ENCODE data around the gene NAA80. TPM values are rescaled to one million over a fixed set of nuclear protein-coding genes. Genes with fewer than 3 reads are reported as not detected.

Gene NAA80
- total and polyA plus RNA-seq, 2 of the 8 experiments (the other 6 are each of a cell fraction or from before 2014, with no cell fraction given), result 11.3 to 16.7 TPM

DNA sequence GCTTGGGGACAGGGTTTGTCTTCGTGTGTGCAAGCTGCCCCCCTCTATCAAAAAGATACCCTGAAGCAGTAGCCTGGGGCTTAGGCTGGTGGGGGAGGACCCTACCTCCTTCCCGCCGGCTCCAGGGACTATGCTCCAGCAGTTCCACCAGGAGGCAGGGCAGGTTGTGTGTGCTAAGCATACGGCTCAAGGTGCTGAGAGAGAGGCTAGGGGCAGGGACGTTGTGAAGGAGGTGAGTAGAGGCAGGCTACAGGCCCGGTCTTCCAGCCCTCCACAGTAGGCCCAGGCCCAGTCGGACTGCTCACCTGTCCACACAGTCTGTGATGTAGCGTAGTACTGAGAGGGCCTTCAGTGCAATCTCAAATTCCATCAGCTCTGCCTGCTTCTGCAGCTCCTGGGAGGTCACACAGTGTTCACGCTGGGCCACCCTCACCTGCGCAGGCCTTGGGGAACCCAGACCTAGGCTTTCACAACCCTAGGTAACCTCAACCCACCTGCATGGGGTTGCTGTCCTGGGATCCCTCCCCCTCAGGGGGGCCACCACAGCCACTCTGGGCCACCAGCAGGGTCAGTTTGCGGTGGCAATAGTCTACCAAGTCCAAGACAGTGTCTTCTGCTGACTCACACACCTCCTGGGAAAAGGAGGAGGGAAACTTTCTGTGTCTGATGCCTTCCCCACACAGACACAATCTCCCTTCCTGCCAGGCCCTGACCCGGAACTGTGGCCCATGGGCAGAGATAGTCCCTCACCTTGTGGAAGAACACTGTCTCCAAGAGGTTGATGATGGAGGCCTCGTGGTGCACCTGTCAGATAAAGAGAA is 43.8 kb upstream of the NAA80 start:
- TF ChIP-seq RAD21 (IDR thresholded peaks at IDR 0.05 in 1 of 2, conservative IDR thresholded peaks at IDR 0.05 in 1 of 2; ENCODE audit: low read depth in 2 of 2, low read length in 2 of 2) (peak; percentile 39 to 57), CTCF (IDR thresholded peaks at IDR 0.05; ENCODE audit: control extremely low read depth in 1 of 3, insufficient read depth in 1 of 3, low read depth in 1 of 3, low read length in 3 of 3) (peak in 2 of 3 experiments; percentile 64 to 73; a peak in 3 of 4 replicates), MAX (IDR thresholded peaks at IDR 0.05) (peak; percentile 45; the same call in 1 of the 2 replicates), BCL11A (IDR thresholded peaks at IDR 0.05; ENCODE audit: low read depth in 2 of 2, low read length in 2 of 2) (no peak)
- H4K5ac ChIP-seq (ENCODE audit: insufficient read length, low read depth, low read length), result no peak overlapping the region
- peaks cover 0 to 16% (median 12%) of the 10 kb centered on the region in 4 experiments; a peak in 5 of 7 replicates for H3K4me1 ChIP-seq (replicated peaks in 1 of 4; ENCODE audit: control insufficient read depth in 3 of 4, insufficient read depth in 4 of 4, low read length in 3 of 4)
- H2BK20ac ChIP-seq (ENCODE audit: low read length), result no peak overlapping the region
- H4K8ac ChIP-seq (ENCODE audit: extremely low read depth, insufficient read depth, low read length), result peak overlapping the region; percentile 29; the same call in 1 of the 2 replicates
- H3K9ac ChIP-seq (replicated peaks in 1 of 4; ENCODE audit: extremely low read depth in 1 of 4, low read depth in 3 of 4, low read length in 3 of 4), result no peak overlapping the region
- no peak overlapping the region for H3K23ac ChIP-seq (ENCODE audit: insufficient read length)
- no peak overlapping the region for H3K14ac ChIP-seq (ENCODE audit: insufficient read length)
- H3K79me1 ChIP-seq (ENCODE audit: low read depth, low read length), result no peaks in the 10 kb centered on the region
- 73% methylated on average over 13 of the region's 13 CpGs; no CpG with 5 or more reads in 1 of the 2 experiments for WGBS, 2 experiments (ENCODE audit: extremely low coverage in 1 of 2, insufficient coverage in 1 of 2, insufficient read length in 1 of 2, insufficient replicate concordance in 2 of 2, low coverage in 1 of 2, low lambda C conversion rate in 2 of 2, missing lambda C conversion rate in 1 of 2)
- no peak overlapping the region for H2AK5ac ChIP-seq (ENCODE audit: low read depth, low read length)
- peaks cover 23 to 69% (median 56%) of the 10 kb centered on the region in 4 experiments for H3K27me3 ChIP-seq (replicated peaks in 1 of 4; ENCODE audit: control insufficient read depth in 3 of 4, extremely low read depth in 1 of 4, insufficient read depth in 3 of 4, low read length in 3 of 4)
- no peaks in the 10 kb centered on the region for H3K9me3 ChIP-seq (ENCODE audit: insufficient read depth in 2 of 2, low read depth in 1 of 2, low read length in 1 of 2)
- H3K4me2 ChIP-seq (ENCODE audit: insufficient read depth in 1 of 2, low read depth in 2 of 2, low read length in 2 of 2), result no peak overlapping the region
- H2BK120ac ChIP-seq (replicated peaks; ENCODE audit: low read depth, low read length), result no peak overlapping the region
- ChIA-PET CTCF (ENCODE audit: partially characterized antibody) (interaction anchor here (0.8 to 10.0 kb wide), 10 partner anchors 11 to 209 kb away, joined by 3 to 84 read pairs (median 4); partner anchors contain the start of genes HYAL3 and NAA80), POLR2A (ENCODE audit: partially characterized antibody) (interaction anchor here (1.0 kb wide), 2 partner anchors 11 to 21 kb away, joined by 3 read pairs; no protein-coding TSS in a partner anchor)
- no peak overlapping the region for H2BK5ac ChIP-seq (ENCODE audit: low read depth, low read length)
- no peaks in the 10 kb centered on the region for H3K79me2 ChIP-seq (ENCODE audit: control insufficient read depth in 1 of 2, insufficient read depth in 2 of 2, low read length in 2 of 2)
- H3K4me3 ChIP-seq (ENCODE audit: extremely low read depth in 1 of 4, insufficient read depth in 2 of 4, low read depth in 3 of 4, low read length in 4 of 4), result no peak overlapping the region
- no peak overlapping the region for H3K56ac ChIP-seq (replicated peaks; ENCODE audit: insufficient read length, low read depth, low read length)
- no peak overlapping the region; the same call in 1 of the 2 replicates for H2BK12ac ChIP-seq (ENCODE audit: low read depth, low read length)
- H4K91ac ChIP-seq (replicated peaks; ENCODE audit: insufficient read length, low read length), result no peak overlapping the region
- H3K27ac ChIP-seq (ENCODE audit: low read depth, low read length), result no peak overlapping the region
- FAIRE-seq (no peak), DNase-seq (ENCODE audit: low read depth in 1 of 2, low spot score in 2 of 2) (no peak)
- H3K4ac ChIP-seq (replicated peaks; ENCODE audit: insufficient read length, low read depth, low read length), result no peak overlapping the region
- no peak overlapping the region for H3K18ac ChIP-seq (ENCODE audit: extremely low read depth, low read length)
- no peaks in the 10 kb centered on the region for H3K36me3 ChIP-seq (ENCODE audit: control insufficient read depth in 2 of 4, insufficient read depth in 4 of 4, low read length in 3 of 4)
- no peak overlapping the region; the same call in 1 of the 2 replicates for H2BK15ac ChIP-seq (ENCODE audit: low read length)
- peaks cover 3% of the 10 kb centered on the region in 2 experiments for H4K20me1 ChIP-seq (replicated peaks in 1 of 2; ENCODE audit: control insufficient read depth in 1 of 2, insufficient read depth in 2 of 2, low read length in 2 of 2)
- peaks cover 15% of the 10 kb centered on the region; the same call in 1 of the 2 replicates for H3K23me2 ChIP-seq (ENCODE audit: low read depth, low read length)
- no peak overlapping the region for H2AFZ ChIP-seq (ENCODE audit: low read length)

All from H1 (cell line).